ENCODE measurements around the gene WDR45.

Gene WDR45

DNA sequence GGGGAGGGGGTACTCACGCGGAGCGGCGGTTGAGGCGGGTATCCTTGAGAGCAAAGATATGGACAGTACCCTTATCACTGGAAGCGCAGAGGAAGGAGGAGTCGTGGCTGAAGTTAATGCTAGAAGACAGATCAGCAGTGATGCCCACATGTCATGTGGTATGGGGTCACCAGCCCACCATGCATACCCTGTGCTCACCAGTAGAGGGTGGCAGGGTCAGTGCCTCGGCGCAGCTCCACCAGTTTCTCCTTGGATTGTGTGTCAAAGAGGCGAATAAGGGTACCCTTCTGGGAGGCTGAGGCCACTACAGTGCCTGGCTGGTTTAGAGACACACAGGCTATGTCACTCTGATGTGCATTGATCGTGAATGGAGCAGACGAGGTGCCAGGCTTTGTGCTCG is 4.3 kb downstream of the WDR45 start:
- no peak for DNase-seq (ENCODE audit: insufficient read length, low spot score)
- FAIRE-seq = no peak

DNA sequence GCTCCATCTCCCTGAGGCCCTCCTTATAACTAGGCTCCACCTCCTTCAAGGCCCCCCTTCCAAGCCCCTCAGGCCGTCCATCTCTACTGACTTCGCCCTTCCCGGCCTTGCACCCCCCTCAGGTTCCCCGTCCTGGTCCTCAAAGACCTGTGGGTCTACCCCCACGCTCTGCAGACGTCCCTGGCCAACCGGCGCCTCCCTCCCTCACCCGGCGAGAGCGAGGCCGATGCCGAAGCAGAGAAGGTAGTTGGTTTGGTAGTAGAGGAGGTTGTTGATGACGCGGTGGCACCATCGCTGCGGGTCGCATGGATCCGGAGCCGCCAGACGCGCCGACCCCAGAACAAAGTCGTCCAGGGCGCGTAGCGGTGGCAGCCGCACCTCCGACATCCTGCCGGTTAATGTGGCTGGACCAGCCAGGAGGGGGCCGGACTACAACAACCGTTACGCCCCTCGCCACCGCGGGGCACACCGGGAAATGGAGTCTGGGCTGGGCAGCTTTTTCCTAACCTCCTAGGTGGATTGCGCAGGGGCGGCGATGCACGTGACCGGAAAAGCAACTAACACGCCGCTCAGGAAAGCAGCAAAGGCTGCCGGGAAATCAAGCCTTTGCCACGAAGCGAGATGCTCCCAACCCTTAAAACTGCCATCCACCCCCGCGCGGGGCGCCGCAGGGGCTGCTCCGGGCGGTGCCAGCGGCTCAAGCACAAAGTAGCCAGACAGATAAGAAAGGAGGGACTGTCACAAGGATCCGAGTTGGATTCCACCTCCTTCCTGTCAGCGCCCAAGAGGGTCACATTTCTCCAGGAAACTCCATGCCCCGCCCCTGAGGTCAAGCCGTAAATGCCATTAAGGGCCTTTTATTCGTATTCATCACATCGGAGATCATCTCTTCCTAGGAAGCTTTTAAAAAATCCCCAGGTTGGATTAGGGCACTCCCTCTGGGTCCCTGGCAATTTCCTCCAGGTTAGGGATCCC is 5.8 kb downstream of the WDR45 start, which contains the start of gene PRAF2:
TSS of gene PRAF2 (minus strand) at position 402 of the 975 bp plus-strand sequence. CDS start at position 387, 15 bp downstream.
- FAIRE-seq = peak; percentile 99

DNA sequence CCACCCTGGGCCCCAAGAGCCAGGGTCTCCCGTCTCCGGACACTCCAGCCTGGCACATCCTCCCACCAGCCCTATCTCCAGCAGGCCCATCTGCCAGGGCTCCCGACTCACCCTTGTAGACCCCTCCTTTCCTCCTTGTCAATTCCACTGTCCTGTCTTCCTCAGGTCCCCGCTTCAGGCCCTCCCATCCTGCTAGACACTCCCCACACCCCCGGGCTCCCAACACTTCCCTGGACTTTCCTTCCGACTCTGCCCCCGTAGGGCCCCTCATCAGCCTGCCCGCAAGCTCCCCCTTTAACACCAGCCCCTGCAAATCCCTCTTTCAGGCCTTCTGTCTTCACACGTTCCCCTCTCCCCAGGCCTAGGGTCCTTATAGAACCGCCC is 7.0 kb downstream of the WDR45 start:
- FAIRE-seq (no peak), DNase-seq (ENCODE audit: insufficient read length, low spot score) (no peak)

More for the DNA sequence above, 5.8 kb downstream of the WDR45 start, which contains the start of gene PRAF2:
- DNase-seq (ENCODE audit: insufficient read length, low spot score) = peak; percentile 86

DNA sequence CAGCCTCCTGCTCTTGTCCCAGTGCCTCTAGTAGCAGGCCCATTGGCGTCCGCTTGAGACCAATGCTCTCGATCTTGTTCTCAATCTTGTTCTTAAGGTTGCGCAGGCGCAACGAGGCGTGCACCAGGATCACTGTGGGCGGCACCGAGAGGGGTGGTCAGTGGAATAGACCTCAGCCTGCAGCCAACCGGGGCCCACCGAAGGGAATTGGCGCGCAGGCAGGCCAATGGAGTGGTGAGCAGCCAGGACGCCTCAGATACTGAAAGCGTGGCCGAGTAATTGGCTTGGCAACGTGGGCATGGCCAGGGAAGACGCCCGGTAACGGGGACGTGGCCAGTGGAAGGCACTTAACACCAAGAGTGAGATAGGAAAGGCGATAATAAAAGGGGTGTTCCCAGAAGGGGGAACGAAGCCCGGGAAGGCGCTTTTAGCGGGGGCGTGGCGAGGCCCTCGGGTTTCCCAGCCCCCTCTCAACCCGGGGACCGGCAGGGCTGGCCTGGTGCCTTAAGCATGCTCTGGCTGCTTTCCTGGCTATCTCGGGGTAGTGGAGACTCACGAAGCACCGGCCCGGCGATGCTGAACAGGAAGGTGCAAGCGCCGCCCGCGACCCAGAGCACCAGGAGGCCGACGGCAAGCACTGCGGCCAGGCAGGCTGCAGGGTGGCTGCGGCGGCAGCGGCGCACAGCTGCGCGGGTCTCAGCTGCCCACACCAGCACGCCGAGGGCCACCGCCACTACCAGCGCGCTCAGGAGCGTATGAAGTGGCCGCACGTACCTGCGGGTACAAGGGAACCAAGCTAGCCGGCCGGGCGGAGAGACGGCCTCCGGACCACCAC is 7.6 kb downstream of the WDR45 start:
- DNase-seq (ENCODE audit: insufficient read length, low spot score) (no peak), FAIRE-seq (no peak)

DNA sequence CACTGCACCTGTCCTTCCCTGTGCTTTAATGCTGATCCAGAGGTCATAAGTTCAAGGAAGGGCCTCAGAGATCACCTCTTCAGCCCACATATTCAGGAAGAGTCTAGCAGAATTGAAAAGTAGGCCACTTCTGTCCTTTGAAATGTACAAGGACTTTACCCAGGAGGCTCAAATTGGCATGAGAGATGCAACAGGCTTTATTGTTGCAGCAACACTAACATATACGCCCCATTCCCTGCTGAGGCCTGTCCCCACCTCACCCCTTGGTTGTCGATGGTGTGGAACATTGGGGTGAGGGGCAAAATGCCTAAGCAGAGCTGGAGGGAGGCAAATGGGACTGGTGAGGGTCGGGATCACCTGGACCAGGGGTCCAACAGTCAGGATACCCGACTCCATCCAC is 8.7 kb downstream of the WDR45 start:
- DNase-seq (ENCODE audit: insufficient read length, low spot score) (no peak), FAIRE-seq (no peak)

DNA sequence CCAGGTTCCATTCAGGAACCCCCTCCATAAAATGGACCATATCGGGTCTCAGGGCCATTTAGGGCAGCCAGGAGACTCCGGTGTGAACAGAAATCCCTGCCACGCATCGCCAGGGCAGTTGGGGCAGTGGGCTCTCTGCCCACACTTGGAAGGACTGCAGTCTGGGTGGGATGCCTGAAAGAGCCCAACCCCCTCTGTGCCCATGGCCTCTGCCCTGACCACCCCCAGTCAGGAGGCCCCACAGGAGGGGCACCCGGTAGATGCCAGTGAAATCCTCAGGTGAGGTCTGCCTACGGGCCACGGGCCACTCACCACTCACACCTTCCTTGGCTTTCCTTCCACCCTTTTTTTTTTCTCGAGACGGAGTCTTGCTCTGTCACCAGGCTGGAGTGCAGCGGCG is 10.6 kb downstream of the WDR45 start:
- DNase-seq (ENCODE audit: insufficient read length, low spot score) = no peak
- no peak for FAIRE-seq

DNA sequence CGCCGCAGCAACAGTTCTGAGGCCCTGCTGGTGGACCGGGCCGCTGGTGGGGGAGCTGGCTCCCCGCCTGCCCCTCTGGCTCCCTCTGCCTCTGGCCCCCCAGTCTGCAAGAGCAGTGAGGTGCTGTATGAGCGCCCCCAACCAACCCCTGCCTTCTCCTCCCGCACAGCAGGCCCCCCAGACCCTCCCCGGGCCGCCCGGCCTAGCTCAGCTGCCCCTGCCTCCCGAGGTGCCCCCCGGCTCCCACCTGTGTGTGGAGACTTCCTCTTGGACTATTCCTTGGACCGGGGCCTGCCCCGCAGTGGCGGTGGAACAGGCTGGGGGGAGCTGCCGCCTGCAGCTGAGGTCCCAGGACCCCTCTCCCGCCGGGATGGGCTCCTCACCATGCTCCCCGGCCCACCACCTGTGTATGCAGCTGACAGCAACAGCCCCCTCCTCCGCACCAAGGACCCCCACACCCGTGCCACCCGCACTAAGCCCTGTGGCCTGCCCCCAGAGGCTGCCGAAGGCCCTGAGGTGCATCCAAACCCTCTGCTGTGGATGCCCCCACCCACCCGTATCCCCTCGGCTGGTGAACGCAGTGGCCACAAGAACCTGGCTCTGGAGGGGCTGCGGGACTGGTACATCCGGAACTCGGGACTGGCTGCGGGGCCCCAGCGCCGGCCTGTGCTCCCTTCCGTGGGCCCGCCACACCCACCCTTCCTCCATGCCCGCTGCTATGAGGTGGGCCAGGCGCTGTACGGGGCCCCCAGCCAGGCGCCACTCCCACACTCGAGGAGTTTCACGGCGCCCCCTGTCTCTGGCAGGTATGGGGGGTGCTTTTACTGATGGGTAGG is 12.2 kb downstream of the WDR45 start:
- DNase-seq (ENCODE audit: insufficient read length, low spot score) (no peak), FAIRE-seq (no peak)

DNA sequence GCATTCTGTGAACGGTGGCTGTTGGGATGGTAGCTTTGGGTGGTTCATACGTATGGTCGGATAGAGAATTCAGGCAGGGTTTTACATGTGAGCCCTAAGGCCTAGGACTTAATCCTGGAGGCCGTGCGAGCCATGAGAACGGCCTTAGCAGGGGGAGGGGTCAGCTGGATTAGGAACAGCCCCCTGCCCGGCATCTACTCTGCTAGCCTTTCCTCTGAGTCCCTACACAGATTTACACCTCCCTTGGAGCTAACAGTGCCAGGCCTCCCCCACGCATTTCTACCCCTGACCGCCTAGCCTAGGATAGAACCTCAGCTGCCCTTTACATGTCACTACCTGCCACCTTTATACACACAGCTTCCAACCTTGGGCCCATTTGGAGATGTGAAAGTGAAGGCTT is 13.0 kb downstream of the WDR45 start:
- FAIRE-seq = no peak
- DNase-seq (ENCODE audit: insufficient read length, low spot score) = no peak

DNA sequence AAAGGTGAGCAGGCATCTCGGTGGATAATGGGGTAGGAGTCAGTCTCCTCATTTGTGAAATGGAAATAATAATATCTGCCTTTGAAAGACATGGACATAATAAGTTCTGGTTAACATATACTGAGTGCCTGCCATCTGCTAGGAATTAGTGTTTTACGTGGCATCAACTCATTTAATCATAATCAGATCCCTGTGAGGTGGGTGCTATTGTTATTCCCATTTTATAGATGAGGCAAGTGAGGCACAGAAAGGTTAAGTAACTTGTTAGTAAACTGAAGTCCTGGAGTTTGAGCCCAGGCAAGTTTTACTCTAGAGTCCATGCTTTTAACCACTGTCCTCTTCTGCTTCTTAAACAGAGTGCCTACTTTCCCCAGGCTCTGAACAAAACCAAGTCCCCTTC is 13.4 kb downstream of the WDR45 start:
- DNase-seq (ENCODE audit: insufficient read length, low spot score) (no peak), FAIRE-seq (no peak)

DNA sequence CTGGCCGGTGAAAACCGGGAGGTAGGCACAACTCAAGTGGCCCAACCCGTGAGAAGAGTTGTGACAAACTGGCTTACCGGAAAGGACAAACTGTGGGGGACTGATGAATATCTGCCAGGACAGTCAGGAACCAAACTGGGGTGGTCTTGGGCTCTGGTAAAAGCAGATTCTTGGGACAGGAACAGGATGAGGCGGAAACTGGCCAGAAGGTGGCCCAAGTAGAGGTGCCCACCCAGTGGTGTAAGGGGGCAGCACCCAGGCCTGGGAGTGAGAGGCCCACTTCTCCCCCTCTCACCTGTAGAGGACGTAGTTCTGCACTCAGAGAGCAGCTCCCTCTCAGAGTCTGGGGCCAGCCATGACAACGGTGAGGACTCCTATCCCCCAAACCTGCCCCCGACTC is 15.0 kb downstream of the WDR45 start:
- FAIRE-seq (no peak), DNase-seq (ENCODE audit: insufficient read length, low spot score) (no peak)

DNA sequence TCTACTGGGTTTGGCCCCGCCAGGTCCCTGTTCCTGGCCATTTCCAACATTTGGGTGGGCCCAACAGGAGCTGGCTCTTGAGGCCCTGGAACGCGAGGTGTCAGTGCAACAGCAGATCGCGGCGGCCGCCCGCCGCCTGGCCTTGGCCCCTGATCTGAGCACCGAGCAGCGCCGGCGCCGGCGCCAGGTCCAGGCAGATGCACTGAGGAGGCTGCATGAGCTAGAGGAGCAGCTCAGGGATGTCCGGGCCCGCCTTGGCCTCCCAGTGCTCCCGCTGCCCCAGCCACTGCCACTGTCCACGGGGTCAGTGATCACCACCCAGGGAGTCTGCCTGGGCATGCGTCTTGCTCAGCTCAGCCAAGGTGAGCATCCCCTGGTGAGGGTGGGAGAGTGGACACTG is 15.4 kb downstream of the WDR45 start:
- DNase-seq (ENCODE audit: insufficient read length, low spot score) (no peak), FAIRE-seq (no peak)

DNA sequence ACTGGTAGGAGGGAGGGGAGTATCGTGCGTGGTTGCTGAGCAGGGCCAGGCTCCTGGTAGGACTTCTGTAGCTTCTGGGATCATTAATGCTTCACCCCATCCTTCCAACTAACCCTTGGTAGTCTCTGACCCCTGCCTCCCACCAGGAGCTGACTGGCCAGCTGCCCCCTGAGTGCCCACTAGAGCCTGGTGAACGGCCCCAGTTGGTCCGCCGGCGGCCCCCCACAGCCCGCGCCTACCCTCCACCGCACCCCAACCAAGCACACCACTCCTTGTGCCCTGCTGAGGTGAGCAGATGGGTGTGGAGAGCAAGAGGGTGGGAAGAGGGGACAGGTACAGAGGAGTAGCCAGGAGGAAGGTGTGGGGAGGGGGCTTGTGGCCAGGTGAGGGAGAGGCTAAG is 16.0 kb downstream of the WDR45 start:
- FAIRE-seq = no peak
- DNase-seq (ENCODE audit: insufficient read length, low spot score) = no peak

DNA sequence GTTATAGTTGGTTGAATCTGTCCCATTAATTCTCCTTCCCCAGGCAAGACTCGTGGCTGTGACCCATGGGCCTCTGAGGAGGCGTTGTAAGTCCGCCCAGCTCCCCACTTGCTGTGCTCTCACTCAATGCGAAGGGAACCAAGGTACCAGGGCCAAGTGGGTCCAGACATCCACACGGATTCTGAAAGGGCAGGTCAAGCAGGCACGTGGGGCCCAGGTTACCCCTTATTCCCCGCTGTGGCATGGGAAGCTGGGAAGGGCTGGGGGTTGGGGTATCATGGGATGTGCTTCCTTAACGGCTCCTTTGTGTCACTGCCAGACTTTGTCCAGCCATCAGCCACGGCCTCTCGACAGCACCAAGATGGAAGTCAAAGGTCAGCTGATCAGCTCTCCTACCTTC is 17.8 kb downstream of the WDR45 start:
- DNase-seq (ENCODE audit: insufficient read length, low spot score) (no peak), FAIRE-seq (no peak)

DNA sequence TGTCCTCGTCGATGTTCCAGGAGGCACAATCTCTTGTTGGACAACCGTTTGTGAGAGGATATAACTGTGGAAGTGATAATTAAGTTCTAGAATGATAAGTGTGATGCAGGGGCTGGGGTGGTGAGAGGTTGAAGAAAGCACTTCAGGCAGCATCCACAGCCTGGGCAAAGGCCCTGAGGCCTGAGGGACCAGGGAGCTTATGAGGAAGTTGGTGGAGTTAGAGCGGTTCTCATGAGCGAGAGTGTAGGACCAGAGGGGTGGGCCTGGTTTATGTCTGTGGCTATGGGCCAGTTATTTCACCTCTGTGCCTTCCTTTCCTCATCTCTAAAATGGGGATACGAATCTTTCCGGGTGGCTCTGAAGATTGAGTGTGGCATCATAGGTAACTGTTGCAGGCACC is 18.2 kb downstream of the WDR45 start:
- no peak for DNase-seq (ENCODE audit: insufficient read length, low spot score)

DNA sequence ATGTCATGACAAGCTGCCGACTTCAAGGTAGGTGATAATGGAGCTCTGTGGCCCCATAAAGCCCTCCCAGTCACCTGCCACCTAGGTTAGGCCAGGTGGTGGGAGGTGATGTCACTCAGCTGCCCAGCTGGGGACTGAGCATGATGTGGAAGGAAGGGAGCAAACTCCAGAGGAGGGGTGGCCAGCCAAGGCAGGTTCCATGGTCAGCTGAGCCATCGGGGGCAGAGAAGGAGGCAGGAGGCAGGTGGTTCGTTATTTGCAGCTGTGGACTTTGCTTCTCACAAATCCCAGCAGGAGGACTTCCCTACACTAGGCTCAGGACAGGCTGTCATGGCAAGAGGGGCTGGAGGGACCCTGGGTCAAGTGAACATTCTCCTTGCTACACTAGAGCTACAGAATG is 18.8 kb downstream of the WDR45 start:
- no peak for DNase-seq (ENCODE audit: insufficient read length, low spot score)
- no peak for FAIRE-seq

More for the DNA sequence above, 18.2 kb downstream of the WDR45 start:
- FAIRE-seq = no peak

DNA sequence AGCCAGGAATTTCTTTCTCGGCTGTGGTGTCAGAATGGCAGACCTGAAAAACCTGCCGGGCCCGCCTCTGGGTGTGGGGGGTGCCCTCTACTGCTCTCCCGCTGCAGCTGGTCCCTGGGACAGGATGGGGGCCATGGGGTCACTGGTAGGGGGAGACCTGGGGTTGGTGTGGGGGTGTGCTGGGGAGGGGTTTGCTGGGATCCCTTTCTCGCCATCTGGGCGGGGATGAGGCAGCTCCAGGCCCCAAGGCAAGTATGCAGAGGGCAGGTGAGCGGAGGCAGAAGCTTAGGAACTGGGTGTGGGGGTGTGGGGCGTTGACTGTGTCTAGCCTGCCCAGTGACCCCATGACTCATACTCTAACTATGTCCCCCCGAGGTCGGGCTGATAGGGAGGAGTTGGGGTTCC is 20.0 kb downstream of the WDR45 start:
- no peak for FAIRE-seq

DNA sequence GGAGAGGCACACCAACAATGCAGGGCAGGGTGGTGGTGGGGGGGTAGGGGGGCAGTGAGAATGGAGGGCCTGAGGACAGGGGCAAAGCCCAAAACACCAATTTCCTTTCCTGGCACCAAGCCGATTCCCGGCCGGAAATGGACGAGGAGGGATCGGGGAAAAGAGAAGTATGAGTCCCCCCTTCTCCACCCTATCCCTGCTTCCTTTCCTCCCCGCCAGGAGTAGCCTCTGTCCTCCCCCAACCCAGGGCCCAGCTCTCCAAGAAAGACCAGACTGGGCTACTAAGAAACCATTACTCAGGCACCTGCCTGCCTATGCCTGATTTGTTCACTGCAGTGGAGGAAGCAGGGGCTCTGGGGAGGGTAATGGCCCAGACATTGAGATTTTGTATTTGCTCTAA is 20.5 kb downstream of the WDR45 start:
- no peak for DNase-seq (ENCODE audit: insufficient read length, low spot score)
- FAIRE-seq = no peak

More for the DNA sequence above, 20.0 kb downstream of the WDR45 start:
- DNase-seq (ENCODE audit: insufficient read length, low spot score) = no peak

DNA sequence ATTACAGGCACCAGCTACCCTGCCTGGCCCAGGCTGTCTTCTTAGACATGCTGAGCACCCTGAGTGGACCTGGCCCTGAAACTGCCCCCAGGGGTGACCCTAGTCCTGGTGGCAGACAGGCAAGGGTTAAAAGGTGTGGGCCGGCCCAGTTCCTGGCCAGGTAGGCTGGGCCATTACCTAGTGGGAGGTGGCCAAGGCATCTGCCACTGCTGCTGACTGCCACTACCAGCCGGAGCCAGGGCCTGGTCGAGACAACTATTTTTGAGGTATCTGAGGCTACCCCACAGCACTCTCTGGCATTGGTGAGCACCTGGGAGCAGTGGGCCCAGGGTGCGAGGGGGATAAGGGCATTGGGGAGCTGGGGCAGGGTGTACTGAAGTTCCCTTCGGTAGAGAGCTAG is 20.9 kb downstream of the WDR45 start, which contains the start of gene CCDC120:
TSS of gene CCDC120 (plus strand) at position 206 of the 400 bp plus-strand sequence. CDS start 3,043 bp downstream, outside the sequence.
- DNase-seq (ENCODE audit: insufficient read length, low spot score) (no peak), FAIRE-seq (no peak)

DNA sequence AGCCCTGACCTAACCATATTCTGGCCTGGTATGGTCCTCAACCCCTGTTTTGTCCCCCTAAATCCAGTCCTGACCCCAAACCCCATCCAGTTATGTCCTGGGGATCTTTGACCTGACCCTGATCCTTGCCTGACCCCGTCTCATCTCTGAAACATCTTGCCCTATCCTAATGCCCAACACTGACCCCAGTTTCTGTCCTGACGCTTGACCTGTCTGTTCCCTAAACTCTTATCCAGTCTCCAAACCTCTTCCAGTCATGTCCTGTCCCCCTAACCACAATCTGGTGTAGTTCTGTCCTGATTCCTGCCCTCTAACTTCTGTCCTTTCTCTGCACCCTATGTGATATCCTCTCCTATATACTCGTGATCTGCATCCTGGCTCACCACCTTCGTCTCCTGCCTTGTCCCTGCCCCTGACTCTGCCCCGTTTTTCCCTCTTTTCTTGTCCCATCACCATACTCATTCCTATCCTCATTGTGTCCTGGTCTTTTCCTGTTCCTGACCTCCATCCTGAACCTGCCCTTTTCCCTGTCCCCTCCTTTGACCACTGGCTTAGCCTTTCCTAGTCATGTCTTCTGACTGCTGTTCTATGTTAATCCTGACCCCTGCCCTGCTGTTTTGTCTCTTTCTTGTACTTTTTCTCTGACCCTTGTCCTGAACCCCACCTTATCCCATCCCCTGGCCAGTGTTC is 25.5 kb downstream of the WDR45 start:
- DNase-seq (ENCODE audit: insufficient read length, low spot score) (no peak), FAIRE-seq (peak; percentile 99)
